CD4-positive, alpha-beta T cell treated with Interleukin-10 for 1 hour (primary cell): ENCODE data around the gene MARK3.
A peak's percentile ranks its signal among the peaks of the same experiment; 100 is the strongest.

ENCODE experiments used
- DNase-seq: peaks from one replicate; pipeline ENCODE4 v3.0.0-alpha.2; 2020

Gene MARK3

DNA sequence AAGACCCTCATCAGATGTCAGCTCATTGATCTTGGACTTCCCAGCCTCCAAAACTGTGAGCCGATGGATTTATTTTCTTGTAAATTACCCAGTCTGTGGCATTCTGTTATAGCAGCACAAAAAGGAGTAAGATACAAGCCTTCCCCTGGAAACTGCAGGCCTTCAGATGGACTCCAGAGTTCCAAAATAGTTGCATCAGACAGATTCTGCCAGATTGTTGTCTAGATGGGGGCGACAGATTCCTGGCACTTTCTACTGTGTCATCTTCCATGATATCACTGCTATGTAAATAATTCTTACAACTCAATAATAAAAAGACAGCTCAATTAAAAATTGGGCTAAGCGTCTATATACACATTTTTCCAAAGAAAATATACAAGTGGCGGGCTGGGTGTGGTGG, 17.2 kb upstream of the MARK3 start:
- DNase-seq: no peak

DNA sequence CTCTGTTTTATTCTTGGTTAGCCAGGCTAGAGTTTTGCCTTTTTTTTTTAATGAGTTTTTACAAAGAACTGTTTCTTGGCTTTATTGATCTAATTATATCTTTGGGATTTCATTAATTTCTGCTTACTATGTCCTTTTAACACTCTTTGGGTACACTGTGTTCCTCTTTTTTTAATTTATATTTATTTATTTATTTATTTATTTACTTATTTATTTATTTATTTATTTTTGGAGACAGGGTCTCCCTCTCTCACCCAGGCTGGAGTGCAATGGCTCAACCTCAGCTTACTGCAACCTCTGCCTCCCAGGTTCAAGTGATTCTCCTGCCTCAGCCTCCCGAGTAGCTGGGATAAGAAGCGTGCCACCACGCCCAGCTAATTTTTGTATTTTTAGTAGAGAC, 15.1 kb upstream of the MARK3 start:
- no peak for DNase-seq

DNA sequence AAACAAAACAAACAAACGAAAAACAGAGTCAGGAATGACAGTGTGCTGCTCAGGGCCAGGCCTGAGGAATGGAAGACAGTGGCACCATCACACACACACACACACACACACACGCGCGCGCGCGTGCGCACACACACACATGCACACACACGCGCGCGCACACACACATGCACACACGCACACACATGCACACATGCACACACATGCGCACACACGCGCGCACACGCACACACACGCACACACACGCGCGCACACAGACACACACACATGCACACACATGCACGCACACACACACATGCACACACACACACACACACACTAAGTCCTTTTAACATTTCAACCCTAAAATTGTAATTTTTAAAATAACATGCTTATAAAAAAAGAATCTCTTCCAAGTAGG, 13.2 kb upstream of the MARK3 start:
- DNase-seq: no peak

DNA sequence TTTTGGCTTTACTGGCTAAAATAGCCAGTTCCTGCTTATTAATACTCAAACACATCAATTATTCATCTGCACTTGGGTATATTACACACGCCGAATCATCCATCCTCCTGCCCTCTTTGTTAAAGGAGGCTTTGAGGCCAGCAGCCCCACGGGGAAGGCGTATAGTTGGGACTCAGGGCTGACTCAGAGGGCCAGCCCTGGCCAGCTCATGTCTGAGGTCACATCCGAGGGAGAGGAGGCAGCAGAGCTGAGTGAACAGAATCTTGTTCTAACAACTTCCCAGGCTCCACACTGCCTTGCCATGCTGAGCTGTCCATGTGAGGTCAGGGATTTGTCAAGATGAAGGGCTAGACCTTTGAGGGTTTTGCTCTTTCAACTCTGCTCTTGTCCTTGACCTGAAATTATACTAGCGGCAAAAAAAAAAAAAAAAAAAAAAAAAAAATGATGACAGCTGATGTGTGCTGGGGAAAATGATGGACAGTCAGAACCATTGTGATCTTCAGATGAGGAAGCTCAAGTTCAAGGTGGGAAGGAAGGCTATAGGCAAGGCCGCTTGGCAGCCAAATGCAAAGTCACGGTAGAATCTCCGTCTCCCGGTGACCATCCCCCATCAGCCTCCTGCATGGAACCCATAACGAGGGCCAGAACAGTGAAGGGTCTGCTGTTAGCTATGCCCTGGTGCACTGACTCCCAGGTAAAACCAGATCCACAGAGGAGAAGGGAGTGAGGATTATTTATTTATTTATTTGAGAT, 12.5 kb upstream of the MARK3 start:
- no peak for DNase-seq

DNA sequence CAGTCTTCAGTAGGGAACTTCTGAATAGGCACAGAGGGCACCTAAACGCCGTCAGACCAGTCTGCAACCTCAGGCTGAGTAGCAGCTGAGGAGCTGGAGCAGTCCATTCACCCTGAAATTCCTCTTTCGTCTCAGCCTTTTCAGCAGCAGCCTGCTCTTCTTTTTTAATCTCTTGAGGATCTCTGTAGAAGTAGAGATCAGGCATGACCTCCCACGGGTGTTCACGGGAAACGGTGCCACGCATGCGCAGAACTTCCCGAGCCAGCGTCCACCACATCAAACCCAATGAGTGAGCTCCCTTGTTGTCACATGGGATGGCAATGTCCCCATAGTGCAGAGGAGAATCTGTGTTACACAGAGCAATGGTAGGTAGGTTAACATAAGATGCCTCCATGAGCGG, 11.1 kb upstream of the MARK3 start:
- DNase-seq: no peak

DNA sequence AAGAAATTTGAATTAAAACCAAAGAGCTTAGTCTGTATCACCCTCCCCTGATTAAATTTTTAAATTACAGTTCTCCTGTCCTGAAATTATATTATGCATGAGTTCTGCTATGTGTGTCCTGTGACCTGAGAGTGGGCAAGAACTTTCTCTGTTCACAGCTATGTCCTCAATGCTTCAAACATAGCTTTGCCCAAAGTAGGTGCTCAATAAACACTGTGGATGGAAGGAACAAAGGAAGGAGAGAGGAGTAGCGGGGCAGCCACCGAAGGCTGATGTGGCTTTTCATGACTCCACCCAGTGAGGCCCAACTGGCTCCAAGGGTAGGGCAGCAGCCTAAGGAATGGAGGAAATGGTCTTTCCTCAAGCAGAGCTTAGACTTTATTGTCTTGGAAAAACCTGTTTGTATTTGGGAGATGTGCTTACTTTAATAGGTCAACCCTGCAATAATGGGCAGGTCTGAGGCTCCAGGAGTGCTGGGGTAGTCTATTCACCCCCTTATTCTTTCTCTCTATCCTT, 7.6 kb upstream of the MARK3 start:
- no peak for DNase-seq

DNA sequence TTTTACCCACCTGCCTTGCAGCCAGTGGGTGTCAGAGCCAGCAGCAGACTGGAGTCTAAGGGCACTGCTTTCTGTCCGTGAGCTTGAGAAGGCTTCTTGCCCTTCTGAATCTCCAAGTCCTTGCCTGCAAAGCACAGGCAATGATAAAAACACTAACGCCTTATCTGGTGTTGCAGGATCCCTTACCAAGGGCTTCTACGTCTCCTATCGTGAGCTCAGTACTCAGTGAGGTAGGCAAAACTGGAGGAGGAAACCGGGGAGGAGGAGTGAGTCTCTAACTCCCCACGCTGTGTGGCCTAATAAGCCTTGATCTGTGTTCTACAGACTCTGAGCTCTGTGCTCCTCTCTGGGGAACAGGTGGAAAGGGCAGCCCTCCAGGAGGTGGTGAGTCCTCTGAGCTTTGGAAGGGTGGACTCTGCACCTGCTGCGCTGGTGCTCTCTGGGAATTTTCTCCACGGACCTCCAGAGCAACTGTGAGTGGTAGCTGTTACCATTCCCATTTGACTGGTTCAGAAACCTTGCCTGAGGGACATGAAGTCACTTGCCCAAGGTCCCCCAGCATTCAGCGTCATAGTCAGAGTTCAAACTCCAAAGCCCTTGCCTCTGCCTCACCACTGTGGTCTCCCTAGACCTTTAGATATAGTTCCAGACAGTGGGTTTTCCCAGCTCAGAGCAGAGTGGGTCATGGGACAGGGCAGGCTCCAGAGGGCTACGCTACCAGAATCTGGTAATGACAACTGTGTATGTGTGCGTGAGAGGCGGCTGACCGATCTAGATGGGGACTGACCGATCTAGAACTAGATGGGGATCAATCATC, 7.0 kb upstream of the MARK3 start:
- DNase-seq: no peak

DNA sequence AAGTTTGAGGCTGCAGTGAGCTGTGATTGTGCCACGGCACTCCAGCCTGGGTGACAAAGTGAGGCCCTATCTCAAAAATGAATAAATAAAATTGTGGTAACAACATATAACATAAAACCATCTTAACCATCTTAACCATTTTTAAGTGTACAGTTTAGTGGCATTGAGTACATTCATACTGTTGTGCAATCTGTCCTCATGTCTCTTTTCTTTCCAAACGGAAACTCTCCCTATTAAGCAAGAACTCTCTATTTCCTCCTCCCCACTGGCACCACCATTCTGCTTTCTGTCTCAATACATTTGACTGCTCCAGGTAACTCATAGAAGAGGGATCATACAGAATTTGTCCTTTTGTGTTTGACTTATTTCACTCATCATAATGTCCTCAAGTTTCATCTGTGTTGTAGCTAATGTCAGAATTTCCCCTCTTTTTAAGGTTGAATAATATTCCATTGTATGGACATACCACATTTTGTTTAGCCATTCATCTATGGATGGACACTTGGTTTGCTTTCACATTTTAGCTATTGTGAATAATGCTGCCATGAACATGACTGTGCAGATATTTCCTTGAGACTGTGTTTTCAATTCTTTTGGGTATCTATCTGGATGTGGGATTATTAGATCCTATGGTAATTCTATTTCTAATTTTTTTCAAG, 4.4 kb upstream of the MARK3 start:
- DNase-seq: no peak

DNA sequence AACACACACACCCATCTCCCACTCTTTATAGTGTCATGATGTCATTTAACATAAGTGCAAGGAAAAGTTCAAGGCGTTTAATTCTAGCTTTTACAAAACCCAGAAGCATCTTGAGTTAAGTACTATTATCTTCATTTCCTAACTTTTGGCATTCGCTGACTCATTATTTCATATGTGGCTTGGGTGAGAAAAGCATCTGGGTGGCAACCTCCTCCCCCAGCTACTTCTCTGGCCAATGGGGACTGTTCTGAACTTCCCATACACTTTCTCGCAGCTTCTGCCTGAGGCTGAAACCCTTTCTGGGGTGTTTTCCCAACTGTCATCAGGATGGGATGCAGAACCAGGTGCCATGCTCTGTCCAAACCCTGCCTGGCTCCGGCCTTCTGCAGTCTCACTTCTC, 2.8 kb upstream of the MARK3 start:
- DNase-seq: no peak

DNA sequence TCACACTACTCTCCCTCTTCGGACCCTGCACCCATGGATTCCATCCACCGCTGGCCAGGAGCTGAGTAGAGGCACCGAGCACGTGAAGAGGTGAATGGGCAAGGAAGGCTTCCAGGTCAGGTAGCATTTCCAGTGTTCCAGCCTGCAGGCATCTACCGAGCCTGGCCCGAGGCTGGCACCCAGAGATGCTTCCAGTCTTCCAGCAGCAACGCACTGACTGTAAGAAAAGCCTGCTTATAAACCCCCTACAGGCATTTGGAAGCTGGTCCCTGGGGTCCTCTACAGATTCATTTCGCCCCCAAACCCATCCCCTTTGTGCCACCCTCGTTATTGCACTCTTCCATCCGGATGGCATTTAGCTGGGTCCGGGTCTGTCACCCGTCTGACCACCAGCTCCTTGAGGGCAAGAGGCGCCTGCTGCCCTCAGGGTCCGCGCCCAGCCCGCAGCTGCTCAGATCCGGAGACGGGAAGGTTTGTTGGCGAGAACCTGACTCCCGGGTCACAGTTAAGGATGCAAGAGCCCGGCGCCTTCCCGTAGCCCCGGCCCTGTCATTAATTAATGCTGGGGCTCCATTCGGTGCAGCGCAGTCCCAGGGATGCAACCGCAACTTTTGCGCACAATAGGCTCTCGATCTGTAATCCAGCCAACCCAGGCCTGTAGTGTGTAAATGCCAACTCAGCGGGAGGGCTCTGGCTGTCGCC, 614 bp upstream of the MARK3 start:
- DNase-seq: no peak

DNA sequence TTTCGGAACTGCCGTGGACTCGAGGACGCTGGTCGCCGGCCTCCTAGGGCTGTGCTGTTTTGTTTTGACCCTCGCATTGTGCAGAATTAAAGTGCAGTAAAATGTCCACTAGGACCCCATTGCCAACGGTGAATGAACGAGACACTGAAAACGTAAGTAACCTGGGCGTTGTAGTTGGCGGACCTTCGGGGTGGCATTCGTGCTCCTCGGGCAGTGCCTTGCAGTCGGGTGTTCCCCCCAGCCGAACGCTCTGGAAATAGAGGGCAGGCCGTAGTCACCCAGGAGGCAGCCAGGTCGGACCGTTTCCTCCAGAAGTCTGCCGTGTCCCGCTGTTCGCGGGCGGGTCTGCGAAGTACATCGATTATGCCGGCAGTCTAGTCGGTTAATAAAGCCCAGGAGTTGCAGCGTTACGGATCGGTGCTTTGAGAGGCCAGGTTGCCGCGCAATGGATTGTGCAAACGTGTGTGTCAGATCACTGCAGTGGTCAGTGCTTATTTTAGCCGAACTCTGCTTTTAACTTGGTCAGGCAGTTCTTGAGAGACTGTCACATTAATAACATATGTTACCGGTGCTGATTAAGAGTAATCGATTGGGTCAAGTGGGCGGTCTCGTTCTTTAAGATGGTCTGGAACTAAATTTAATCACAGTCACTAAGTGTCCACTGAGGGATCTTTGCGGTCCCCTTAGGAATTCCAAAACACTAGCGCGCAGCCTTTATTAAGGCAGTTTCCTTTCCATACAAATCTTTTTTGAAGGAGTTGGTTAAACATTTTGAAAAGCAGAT, 906 bp downstream of the MARK3 start:
- peak; percentile 36 for DNase-seq

DNA sequence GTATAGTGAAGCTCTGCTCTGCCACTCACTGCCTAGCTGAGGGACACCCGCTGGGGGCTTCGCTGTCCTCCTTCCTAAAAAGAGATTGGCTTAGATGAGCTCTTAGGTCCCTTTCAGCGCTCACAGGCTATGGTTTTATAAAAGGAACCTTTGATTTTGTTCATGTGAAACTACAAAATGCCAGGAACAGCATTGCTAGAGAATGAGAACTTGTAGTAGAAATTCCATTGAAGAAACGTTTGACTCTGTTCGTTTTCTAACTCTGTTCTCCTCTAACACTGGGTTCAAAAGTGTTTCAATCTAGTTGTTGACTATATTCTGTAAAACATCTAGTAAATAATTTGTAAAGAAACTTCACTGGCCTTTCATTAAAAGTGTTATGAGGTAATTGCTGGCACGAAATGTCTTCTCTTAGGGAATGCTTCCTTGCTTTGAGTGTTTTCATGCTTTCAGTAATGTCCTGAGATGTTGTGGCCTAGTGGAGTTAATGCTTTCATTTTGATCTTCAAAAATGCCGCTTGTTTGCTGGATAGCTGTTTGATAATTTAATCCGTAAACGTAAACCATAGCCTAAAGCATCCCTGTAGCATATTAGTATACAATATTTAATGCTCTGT, 1.6 kb downstream of the MARK3 start:
- DNase-seq: no peak

DNA sequence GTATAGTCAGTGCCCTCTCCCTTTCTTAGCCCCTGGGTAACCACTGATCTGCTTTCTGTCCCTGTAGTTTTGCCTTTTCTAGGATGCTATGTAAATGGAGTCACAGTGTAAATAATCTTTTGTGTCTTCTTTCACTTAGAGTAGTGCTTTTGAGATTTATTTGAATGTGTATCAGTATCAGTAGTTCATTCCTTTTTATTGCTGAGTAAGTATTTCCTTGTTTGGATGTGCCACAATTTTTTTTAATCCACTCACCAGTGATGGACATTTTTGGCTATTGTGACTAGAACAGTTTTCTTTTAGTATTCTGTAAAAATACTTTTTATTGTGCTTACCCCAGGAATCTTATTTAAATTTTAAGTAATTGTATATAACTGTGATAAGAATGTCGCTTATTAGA, 3.4 kb downstream of the MARK3 start:
- no peak for DNase-seq

DNA sequence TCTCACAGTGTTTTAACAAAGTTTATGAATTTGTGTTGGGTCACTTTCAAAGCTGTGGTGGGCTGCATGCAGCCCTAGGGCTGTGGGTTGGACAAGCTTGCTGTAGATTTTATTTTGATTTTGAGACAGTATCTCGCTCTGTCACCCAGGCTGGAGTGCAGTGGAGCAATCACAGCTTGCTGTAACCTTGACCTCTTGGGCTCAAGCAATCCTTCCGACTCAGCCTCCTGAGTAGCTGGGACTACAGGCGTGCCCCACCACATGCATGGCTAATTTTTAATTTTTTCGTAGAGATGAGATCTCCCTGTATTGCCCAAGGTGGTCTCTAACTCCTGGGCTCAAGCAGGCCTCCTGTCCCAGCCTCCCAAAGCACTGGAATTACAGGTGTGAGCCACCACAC, 5.4 kb downstream of the MARK3 start:
- DNase-seq: no peak

DNA sequence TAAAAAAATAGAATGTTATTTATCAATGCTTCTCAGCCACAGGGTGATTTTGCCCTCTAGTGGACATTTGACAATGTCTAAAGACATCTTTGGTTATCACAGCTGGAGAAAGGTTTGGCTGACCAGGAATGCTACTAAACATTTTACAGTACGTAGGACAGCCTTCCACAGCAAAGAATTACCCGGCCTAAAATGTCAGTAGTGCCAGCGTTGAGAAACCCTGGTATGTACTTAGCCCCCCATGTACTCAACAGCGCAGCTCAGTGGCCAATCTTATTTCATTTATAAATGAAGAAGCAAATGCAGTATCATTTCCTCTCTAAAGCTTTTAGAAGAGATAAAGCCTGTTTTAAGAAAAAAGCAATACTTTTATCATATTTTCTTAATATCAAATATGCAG, 5.8 kb downstream of the MARK3 start:
- peak; percentile 63 for DNase-seq

DNA sequence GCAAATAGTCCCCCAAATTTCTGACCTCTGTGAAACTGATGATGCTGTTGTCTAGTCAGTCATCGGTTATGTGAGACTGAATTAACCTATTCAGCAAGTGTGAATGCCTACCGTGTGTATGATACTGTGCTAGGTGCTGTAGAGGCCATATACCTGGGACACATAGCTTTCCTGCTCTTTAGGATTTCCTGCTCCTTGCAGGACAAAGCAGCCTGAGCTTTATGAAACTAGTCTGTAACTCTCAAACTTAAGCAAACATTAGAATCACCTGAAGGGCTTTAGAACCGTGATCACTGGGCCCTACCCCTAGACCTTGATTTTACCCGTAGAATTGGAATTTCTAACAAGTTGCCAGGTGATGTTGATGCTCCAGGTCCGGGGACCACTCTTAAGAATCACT, 6.9 kb downstream of the MARK3 start:
- no peak for DNase-seq

DNA sequence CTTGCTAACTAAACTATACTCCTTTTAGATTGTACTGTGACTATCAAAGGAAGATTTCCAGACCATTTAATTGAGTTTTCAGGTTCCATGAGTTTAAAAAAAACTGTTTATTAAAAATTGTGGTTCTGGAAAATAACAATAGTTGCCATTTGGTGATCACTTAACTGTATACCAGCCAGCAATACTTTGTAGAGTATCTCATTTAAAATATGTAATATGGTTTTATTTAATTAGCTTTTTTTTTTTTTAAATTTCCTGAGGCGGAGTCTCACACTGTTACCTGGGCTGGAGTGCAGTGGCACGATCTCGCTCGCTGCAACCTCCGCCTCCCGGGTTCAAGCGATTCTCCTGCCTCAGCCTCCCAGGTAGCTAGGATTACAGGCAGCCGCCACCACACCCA, 7.4 kb downstream of the MARK3 start:
- no peak for DNase-seq

DNA sequence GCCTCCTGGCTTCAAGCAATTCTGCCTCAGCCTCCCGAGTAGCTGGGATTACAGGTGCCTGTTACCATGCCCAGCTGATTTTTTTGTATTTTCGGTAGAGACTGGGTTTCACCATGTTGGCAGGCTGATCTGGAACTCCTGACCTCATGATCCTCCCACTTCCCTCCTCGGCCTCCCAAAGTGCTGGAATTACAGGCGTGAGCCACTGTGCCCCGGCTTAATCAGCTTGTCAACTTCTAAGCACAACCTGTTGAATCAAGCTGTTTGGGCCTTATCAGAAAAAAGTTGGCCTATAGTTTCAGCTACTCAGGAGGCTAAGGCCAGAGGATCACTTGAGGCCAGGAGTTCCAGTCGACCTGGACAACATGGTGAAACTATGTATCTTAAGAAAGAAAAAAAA, 7.9 kb downstream of the MARK3 start:
- no peak for DNase-seq

DNA sequence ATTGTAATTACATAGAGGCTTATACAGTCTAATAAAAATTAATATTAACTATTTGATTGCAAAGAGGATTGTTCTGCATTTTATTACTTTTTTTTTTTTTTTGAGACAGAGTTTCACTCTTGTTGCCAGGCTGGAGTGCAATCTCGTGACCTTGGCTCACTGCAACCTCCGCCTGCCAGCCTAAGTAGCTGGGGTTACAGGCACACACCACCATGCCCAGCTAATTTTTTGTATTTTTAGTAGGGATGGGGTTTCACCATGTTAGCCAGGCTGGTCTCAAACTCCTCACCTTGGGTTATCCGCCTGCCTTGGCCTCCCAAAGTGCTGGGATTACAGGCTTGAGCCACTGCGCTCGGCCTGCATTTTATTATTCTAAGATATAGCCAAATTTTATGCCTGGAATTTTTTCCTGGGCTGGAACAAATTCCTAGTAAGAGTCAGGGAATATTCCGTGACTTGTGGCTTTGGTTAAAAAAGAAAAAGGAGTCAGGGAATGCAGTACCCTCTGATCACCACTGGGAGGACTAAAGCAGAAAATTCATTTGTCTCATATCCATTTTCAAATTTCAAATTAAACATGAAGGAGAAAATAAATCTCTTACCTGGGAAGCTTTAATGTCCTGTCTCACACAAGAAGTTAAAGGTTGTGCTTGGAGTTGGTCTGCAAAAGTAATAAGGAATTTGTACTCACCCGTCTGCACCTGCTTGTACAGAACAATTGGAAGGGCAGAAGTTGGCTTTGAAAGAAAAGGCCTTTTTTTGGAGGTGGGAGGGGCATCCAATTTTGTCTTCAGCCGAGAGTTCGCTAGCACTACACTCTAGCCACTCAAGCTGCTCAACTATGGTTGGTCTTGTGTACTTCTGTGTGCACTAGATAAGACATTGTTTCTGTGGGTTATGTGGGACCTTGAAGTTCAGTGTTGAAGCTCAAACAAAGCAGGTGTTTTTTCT, 8.7 kb downstream of the MARK3 start:
- DNase-seq: peak; percentile 40

DNA sequence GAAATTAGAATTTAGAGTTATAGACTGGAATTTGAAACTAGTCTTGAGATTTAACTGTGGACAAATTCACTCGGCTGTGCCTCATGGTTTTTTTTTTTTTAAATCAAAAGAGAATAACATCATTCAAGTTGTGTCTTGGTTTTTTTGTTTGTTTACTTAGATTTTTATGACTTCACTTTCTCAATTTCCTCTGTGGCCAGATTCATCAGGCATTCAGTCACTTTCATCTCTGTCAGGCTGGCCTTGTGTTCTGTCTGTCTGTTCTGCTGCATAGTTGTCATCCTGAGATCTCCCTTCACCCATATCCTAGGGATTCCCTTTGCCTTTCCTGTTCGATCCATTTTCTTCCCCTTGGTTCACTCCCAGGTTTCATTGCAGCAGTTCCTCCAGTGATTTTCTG, 10.0 kb downstream of the MARK3 start:
- DNase-seq: peak; percentile 26

DNA sequence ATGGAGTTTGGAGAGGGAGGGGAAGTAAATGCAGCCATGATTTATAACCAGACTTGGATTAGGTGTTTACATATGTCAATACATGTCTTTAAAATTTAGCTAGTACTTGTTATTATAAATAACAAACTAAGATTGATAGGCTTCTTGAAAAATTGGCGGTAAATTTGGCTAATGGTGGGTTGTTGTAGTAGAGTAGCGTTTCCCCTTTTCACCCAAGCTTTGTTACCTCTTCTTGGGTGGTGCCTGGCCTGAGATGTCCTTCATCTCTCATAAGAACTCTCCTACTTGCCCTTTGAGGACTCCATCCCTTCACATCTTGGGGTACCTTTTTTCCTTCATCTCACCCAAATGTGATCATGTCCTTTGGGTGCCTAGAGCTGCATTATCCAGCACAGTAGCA, 11.2 kb downstream of the MARK3 start:
- no peak for DNase-seq
